Measurements from ENCODE around the gene PHF21B.

The PHF21B gene

DNA sequence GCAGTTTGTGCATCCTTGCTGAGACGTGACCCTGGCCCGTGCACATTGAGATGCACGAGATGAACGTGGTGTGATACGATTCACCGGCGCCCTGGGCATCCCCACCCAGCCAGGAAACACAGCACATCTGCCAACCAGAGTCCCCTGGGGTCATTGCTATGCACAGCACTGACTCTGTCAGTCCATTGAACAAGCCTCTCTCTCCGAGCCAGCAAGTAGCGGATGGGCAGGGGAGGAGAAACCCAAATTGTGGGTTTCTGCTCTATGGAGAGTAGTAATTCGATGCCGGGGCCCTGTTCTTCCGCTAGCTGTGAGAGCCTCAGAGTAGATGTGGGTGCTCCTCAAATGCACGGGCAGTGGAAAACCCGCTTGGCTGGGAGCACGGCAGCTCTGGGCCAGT is 172.3 kb downstream of the PHF21B start:
- DNase-seq = no peak

DNA sequence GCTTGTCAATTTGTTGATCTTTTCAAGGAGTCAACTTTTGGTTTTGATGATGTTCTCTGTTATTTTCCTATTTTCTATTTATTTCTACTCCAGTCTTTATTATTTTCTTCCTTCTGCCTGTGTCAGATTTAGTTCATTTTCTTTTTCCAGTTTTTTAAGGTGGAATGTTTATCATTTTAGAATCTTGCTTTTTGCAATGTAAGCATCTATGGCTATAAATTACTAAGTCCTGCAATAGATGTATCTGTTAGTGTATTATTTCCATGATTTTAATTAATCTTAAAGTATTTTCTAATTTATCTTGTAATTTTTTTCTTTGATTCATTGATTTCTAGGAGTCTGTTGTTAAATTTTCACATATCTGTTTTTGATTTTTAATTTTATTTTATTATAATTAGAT is 175.7 kb downstream of the PHF21B start:
- no peak for DNase-seq

DNA sequence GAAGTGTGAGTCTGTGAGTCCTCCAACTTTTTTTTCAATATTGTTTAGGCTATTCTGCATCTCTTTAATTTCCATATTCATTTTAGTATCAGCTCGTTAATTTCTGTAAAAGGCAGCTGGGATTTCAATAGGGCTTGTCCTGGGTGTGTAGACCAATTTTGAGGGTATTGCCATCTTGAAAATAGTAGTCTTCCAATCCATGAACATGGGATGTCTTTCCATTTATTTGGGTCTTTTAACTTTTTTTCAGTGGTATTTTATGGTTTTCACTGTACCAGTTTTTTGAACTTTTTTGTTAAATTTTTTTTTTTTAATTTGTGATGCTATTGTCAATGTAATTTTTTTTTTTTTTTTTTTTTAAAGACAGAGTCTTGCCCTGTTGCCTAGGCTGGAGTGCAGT is 177.9 kb downstream of the PHF21B start:
- no peak for DNase-seq

Measured in AML-193 (cell line).